ENCODE measurements around the gene TRAK1.

The TRAK1 gene

DNA sequence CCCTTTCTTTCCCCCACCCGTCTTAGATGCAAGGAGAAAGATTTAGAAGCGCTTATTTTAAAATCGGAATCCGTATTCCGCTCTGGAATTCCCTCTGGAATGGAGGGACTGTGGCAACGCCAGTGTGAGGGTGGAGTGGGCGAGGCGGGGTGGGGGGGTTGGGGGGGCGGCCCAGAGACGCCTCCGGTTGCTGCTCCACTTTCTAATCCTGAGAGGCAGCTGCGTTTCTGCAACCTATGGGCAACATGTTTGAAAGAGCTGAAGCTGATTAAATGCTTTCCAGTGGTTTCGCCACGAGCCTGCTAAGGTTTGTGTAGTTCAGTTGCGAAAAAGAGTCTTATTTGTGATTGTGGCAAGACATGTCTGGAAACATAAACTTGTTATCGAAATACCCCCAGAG, 174.9 kb downstream of the TRAK1 start, which contains the start of gene CCK:
CCK (minus strand) TSS at position 101 of the 400 bp plus-strand sequence. CDS start 2,555 bp downstream, outside the sequence.
- Histone ChIP-seq H3K4me1 (ENCODE audit: insufficient read depth, low read length) (peaks cover 5% of the 10 kb centered on the region), H3K27me3 (ENCODE audit: insufficient read depth, low read length) (peaks cover 22% of the 10 kb centered on the region), H3K36me3 (ENCODE audit: insufficient read depth, low read length) (no peaks in the 10 kb centered on the region), H3K4me3 (ENCODE audit: low read length) (no peak within 1 kb of the TSS), H3K9me3 (ENCODE audit: low read length) (peaks cover 9% of the 10 kb centered on the region), H2AFZ (ENCODE audit: low read depth, low read length) (no peak within 1 kb of the TSS)

DNA sequence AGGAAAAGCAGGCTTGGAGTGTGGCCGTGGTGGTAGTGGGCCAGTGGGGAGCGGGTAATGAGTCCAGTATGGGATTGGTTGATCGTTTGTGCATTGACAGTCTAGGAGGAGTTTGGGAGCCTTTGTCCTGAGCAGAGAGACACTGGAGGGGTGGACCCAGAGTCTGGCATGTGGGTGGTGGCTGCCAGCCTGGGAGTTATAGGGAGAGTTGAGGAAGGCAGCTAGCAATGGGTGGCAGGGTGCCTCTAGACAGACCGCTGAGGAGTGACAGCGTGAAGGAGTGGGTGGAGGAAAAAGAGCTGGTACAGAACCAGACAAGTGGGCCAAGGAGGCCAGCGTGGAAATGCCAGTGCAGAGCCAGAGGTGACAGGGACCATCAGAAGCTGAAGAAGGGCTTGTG, 176.7 kb downstream of the TRAK1 start:
- H3K36me3 ChIP-seq (ENCODE audit: insufficient read depth, low read length), result no peaks in the 10 kb centered on the region
- peaks cover 9% of the 10 kb centered on the region for H3K9me3 ChIP-seq (ENCODE audit: low read length)
- no peak overlapping the region for H2AFZ ChIP-seq (ENCODE audit: low read depth, low read length)
- H3K27me3 ChIP-seq (ENCODE audit: insufficient read depth, low read length), result peaks cover 22% of the 10 kb centered on the region
- no peak overlapping the region for H3K4me3 ChIP-seq (ENCODE audit: low read length)
- H3K4me1 ChIP-seq (ENCODE audit: insufficient read depth, low read length), result no peaks in the 10 kb centered on the region

DNA sequence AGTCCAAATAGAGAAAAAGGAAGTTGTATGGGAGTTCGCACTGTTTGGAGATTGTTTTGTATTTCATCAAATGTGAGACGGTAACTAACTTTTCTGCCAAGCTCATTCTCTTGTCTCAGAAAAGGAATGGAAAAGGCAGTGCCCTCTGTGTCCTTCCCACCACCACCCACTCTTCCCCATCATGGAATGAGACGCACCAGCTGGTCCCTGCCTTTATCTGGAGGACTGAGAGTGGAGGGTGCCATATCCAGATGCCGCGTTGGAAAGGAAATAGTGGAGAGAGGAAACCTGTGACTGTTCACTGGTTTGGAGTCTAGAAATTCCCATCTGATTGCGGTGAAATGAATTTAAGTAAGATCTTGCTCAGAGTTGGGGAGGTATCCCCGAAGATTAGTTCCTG, 178.5 kb downstream of the TRAK1 start:
- Histone ChIP-seq H3K4me1 (ENCODE audit: insufficient read depth, low read length) (peaks cover 3% of the 10 kb centered on the region), H3K27me3 (ENCODE audit: insufficient read depth, low read length) (peaks cover 20% of the 10 kb centered on the region), H3K36me3 (ENCODE audit: insufficient read depth, low read length) (no peaks in the 10 kb centered on the region), H2AFZ (ENCODE audit: low read depth, low read length) (no peak overlapping the region), H3K9me3 (ENCODE audit: low read length) (peaks cover 4% of the 10 kb centered on the region), H3K4me3 (ENCODE audit: low read length) (no peak overlapping the region)

DNA sequence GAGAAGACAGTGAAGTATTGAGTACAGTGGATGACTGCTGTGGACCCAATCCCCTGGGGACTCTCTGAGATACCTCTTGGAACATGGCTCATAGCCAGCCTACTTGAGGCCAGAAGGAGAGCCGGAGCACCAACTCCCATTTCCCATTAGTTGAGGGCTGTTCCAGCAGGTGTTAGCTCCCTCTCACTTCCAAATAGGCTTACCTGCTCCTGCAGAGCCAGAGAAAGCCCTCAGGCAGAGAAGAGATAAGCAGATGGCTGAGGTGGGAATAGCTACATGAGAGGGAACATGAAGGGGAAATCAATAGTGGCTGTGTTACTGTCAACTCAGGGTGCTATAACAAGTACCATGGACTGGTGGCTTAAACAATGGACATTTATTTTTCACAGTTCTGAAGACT, 179.4 kb downstream of the TRAK1 start:
- Histone ChIP-seq H3K36me3 (ENCODE audit: insufficient read depth, low read length) (no peaks in the 10 kb centered on the region), H2AFZ (ENCODE audit: low read depth, low read length) (no peak overlapping the region), H3K9me3 (ENCODE audit: low read length) (peaks cover 2% of the 10 kb centered on the region), H3K4me1 (ENCODE audit: insufficient read depth, low read length) (peaks cover 3% of the 10 kb centered on the region), H3K27me3 (ENCODE audit: insufficient read depth, low read length) (peaks cover 19% of the 10 kb centered on the region), H3K4me3 (ENCODE audit: low read length) (no peak overlapping the region)

DNA sequence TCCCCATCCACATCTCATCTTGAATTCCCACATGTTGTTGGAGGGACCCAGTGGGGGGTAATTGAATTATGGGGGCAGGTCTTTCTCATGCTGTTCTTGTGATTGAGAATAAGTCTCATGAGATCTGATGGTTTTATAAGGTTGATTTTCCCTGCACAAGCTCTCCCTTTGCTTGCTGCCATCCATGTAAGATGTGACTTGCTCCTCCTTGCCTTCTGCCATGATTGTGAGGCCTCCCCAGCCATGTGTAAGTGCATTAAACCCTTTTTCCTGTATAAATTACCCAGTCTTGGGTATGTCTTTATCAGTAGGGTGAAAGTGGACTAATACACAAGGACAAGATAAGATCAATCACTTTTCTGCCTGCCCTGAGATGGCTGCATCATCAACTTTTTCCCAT, 180.6 kb downstream of the TRAK1 start:
- no peaks in the 10 kb centered on the region for H3K36me3 ChIP-seq (ENCODE audit: insufficient read depth, low read length)
- H3K27me3 ChIP-seq (ENCODE audit: insufficient read depth, low read length), result peaks cover 19% of the 10 kb centered on the region
- H3K9me3 ChIP-seq (ENCODE audit: low read length), result no peaks in the 10 kb centered on the region
- H3K4me1 ChIP-seq (ENCODE audit: insufficient read depth, low read length), result peaks cover 3% of the 10 kb centered on the region
- H2AFZ ChIP-seq (ENCODE audit: low read depth, low read length), result no peak overlapping the region
- H3K4me3 ChIP-seq (ENCODE audit: low read length), result no peak overlapping the region

DNA sequence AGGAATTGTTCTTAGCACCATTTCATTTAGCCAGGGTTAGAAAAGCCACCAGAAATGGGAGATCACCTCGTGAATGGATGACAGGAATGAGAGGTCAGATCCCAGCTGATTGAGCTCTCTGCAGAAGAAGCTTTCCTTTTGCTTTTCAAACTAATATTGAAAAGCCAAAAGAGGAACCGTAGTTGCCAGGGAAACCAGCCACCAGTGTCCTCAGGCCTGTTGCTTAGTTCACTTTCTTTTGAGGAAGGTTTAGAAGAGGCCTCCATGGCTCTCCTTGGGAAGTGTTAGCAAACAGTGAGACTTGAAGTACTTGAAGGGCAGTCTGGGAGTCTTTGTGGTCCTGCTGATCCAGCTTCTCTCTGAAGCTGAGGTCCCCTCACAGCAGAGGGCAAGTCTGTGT, 182.2 kb downstream of the TRAK1 start:
- H3K4me1 ChIP-seq (ENCODE audit: insufficient read depth, low read length), result peaks cover 3% of the 10 kb centered on the region
- H3K9me3 ChIP-seq (ENCODE audit: low read length), result no peaks in the 10 kb centered on the region
- no peak overlapping the region for H3K4me3 ChIP-seq (ENCODE audit: low read length)
- no peaks in the 10 kb centered on the region for H3K36me3 ChIP-seq (ENCODE audit: insufficient read depth, low read length)
- H2AFZ ChIP-seq (ENCODE audit: low read depth, low read length), result no peak overlapping the region
- H3K27me3 ChIP-seq (ENCODE audit: insufficient read depth, low read length), result peaks cover 12% of the 10 kb centered on the region

DNA sequence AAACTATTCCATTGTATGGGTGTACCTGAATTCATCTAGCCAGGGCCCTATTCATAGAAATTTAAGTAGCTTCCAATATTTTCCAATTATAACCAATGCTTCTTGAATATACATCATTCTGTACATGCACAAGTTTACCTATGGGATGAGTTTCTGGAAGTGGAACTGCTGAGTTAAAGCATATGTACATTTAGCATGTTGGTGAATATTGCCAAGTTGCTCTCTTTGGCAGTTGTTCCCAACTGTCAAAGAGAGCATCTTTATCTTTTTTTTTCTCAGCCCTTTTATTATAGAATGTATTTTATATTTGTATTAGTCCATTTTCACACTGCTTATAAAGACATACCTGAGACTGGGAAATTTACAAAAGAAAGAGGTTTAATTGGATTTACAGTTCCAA, 183.1 kb downstream of the TRAK1 start:
- H3K36me3 ChIP-seq (ENCODE audit: insufficient read depth, low read length), result no peaks in the 10 kb centered on the region
- peaks cover 3% of the 10 kb centered on the region for H3K4me1 ChIP-seq (ENCODE audit: insufficient read depth, low read length)
- H3K9me3 ChIP-seq (ENCODE audit: low read length), result no peaks in the 10 kb centered on the region
- H2AFZ ChIP-seq (ENCODE audit: low read depth, low read length), result no peak overlapping the region
- peaks cover 3% of the 10 kb centered on the region for H3K27me3 ChIP-seq (ENCODE audit: insufficient read depth, low read length)
- H3K4me3 ChIP-seq (ENCODE audit: low read length), result no peak overlapping the region

DNA sequence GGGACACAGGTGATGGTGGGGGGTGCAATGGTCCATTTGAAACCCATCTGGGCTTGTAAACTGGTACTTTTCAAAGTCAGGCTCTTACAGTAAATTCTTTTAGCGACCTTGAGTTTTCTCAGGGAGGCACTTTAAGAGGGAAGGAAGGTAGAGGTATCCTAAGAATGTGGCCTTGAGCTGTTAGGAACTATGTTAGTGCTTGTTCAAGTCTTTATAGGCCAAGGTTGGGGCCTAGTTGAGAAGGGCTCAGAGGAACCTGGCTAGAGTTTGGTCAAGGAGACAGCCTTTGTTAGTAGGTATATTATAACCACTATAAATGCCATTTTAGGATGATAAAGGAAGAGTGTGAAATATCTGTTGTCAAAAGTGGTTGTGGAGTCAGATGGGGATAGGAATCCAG, 184.1 kb downstream of the TRAK1 start:
- H3K36me3 ChIP-seq (ENCODE audit: insufficient read depth, low read length), result no peaks in the 10 kb centered on the region
- no peaks in the 10 kb centered on the region for H3K27me3 ChIP-seq (ENCODE audit: insufficient read depth, low read length)
- no peaks in the 10 kb centered on the region for H3K9me3 ChIP-seq (ENCODE audit: low read length)
- H3K4me1 ChIP-seq (ENCODE audit: insufficient read depth, low read length), result peaks cover 3% of the 10 kb centered on the region
- H3K4me3 ChIP-seq (ENCODE audit: low read length), result no peak overlapping the region
- H2AFZ ChIP-seq (ENCODE audit: low read depth, low read length), result no peak overlapping the region
